GM18907 (cell line): ENCODE results near the gene ATAD3A.
"Not testable (repeated sequence)": the region's sequence is repeated elsewhere in the genome, so short reads cannot be mapped to it uniquely, and the experiment has no call there.

Source experiments
- ATAC-seq: cut with Tn5 transposase; IDR thresholded peaks from one replicate; pipeline ENCODE4 v1.9.1; 2021; ENCODE audit warnings: mild to moderate bottlenecking, moderate library complexity; ENCODE audit not compliant: unreplicated experiment

ATAD3A gene

GRCh38 chr1:1521331-1521730, 9.4 kb downstream of the ATAD3A start:
- no peak for ATAC-seq

DNA sequence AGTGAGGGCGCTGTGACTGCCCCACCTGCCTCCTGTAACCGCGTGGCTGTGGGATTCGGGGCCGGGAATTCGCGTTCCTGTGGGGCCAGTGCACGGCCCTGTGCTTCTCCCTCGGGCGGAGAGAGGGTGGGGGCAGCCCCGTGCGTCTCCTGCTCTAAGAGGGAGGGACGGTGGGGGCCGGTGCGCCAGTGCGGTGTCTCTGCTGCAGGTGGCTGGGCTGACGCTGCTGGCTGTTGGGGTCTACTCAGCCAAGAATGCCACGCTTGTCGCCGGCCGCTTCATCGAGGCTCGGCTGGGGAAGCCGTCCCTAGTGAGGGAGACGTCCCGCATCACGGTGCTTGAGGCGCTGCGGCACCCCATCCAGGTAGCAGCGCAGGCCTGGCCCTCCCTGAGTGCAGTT, 10.6 kb downstream of the ATAD3A start:
- not testable (repeated sequence) for ATAC-seq

- not testable (repeated sequence) for ATAC-seq
Measured at GRCh38 chr1:1523226-1523625, 11.3 kb downstream of the ATAD3A start.

GRCh38 chr1:1523651-1524050, 11.7 kb downstream of the ATAD3A start:
- ATAC-seq: not testable (repeated sequence)

DNA sequence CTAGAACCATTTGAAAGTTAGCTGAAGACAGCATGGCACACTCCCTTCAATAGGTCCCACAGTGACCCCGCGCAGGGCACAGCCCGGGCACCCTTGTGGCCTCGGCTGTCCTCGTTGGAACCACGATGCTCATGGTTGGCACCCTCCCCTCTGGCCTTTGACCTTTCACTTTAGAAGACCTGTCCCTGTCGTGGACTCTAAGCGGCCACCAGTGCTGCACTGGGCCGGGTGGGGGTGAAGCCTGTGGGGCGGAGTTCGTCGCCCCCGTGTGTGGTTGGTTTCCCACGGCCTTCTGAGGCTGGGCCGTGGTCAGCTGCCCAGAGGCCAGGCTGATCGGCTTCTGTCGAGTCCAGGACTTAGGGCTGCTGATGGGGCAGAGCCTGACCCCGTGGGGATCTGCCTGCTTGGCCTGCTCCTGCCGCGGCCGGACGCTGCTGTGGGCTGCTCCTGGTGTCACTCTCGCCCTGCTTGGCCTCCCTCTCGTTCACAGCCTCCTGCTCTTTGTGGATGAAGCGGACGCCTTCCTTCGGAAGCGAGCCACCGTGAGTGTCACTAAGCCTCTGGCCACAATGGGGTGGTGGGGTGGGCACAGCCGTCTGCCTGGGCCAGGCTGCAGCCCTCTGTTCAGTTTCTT, 12.9 kb downstream of the ATAD3A start:
- not testable (repeated sequence) for ATAC-seq

DNA sequence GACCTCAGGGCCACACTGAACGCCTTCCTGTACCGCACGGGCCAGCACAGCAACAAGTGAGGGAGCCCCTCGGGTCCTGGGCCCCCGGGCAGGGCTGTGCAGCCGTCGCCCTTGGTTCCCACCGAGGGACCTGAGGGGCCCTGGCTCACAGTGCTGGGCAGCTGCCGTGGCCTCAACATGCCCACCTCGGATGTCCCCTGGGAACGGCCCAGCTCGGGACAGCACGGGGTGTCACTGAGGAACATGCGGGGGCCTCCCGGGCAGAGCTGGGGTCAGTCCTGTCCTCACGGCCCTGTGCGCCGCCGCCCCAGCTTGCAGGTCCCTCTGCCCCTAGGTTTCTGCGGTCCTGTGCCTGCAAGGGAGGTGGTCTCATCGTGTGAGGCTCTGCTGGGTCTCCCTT, 14.5 kb downstream of the ATAD3A start:
- ATAC-seq: not testable (repeated sequence)

DNA sequence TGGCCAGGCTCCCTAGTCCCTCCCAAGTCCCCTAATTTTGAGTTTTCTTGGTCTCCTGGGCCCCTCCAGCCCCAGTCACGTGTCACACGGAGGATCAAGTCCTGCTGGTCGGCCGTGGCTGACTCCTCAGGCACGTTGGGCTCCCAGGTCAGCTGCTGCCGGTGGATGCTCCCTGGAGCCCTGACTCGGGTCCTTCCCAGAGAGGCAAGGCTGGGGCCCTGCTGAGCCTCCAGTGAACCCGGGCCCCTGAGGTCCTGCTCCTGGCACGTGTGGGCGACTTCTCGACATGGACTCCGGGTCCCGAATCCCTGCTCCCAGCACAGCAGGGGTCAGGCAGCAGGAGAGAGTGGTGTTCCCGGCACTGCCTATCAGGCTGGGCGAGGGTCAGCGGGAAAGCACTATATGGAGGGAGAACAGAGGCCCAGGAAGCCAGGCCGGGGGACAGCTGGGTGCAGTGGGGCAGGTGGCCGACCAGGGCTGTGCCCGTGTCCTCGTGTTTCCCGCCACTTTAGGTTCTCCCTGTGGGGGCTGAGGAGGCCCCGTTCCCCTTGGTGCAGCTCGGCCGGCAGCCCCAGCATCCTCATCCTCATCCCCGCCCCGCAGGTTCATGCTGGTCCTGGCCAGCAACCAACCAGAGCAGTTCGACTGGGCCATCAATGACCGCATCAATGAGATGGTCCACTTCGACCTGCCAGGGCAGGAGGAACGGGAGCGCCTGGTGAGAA, 15.3 kb downstream of the ATAD3A start:
- no peak for ATAC-seq

GRCh38 chr1:1528301-1529267, 16.6 kb downstream of the ATAD3A start:
- no peak for ATAC-seq

GRCh38 chr1:1529321-1529720, 17.4 kb downstream of the ATAD3A start:
- ATAC-seq: no peak

- no peak for ATAC-seq
Measured at GRCh38 chr1:1529936-1530335, 18.0 kb downstream of the ATAD3A start.

DNA sequence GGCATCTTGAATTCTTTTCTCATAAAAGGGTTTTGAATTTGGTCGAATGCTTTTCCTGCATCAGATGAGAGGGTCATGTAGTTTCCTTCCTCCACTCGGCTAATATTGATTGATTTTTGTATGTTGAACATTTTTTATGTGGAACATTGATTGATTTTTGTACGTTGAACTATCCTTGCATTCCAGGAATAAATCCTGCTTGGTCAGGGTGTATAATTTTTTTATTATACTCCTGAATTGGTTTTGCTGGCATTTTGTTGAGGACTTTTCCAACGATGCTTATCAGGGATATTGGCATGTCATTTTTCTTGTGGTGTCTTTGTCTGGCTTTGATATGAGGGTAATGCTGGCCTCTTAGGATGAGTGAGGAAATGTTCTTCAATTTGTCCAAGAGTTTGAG, 20.0 kb downstream of the ATAD3A start:
- no peak for ATAC-seq

DNA sequence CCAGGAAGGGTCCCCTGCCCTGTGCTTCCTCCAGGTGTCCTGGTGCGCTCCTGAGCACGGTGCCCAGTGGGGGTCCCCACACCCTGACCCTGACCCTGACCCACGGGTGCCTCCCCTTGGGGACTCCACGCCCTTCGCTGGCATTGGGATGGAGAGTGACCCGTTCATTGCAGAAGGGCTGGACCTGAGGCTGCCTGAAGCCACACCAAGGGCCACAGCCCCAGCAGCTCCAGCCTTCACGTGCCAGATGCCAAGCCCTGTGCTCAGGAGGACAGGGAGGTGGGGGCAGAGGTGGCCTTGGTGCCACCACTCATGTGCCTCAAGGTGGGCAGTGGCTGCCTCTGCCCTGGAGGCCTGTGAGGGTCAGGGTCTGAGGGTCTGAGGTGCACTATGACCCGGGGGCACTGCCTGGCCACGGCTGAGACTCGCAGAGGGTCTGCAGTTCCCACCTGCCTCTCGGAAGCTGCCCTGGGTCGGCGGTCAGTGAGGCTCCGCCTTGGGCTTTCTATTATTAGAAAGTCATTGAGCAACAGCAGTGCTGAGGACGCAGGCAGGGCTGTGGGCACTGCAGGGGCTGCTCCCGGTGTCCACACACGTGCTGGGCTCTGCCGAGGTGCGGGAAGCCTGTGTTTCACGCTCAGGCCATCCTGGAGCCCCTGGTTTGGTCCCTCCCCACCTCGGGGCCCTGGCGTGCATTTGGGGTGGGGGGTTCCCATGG, 21.4 kb downstream of the ATAD3A start:
- not testable (repeated sequence) for ATAC-seq

DNA sequence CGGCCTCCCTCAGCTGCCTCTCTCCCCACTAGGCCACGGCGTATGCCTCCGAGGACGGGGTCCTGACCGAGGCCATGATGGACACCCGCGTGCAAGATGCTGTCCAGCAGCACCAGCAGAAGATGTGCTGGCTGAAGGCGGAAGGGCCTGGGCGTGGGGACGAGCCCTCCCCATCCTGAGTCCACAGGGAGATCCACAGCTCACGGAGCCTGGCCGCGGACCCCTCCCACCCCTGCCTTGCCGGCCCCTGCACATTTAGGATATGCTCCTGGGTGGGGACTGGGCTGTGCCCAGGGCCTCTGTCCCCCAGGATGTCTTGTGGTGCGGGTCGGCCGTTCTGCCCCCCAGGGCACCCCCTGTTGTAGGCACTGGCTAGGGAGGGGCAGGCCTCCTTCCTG, 21.9 kb downstream of the ATAD3A start:
- not testable (repeated sequence) for ATAC-seq

- no peak for ATAC-seq
Measured at GRCh38 chr1:1534401-1535154, 22.6 kb downstream of the ATAD3A start.

- ATAC-seq: no peak
Measured at GRCh38 chr1:1535201-1536018, 23.4 kb downstream of the ATAD3A start.

- no peak for ATAC-seq
Measured at GRCh38 chr1:1536019-1536937, 24.3 kb downstream of the ATAD3A start.

GRCh38 chr1:1536938-1537546, 25.1 kb downstream of the ATAD3A start:
- no peak for ATAC-seq
